Lower leg skin (tissue), 3 donors: ENCODE data around the gene TESK2.

ENCODE experiments used
- CTCF ChIP-seq, 3 donors: fragments of 450-650 bp; IDR thresholded peaks; one replicate each; pipeline ENCODE4 v1.5.1; 2016; ENCODE audit warnings: antibody characterized with exemption in 3 of 3, mild to moderate bottlenecking in 3 of 3, moderate library complexity in 2 of 3
- POLR2A ChIP-seq, 2 donors: fragments of 450-650 bp; IDR thresholded peaks; one replicate each; pipeline ENCODE4 v1.6.1; 2016 to 2017; ENCODE audit warnings: antibody characterized with exemption in 2 of 2, mild to moderate bottlenecking in 1 of 2, moderate library complexity in 1 of 2

- TF ChIP-seq CTCF (IDR thresholded peaks at IDR 0.05) (no peak), POLR2A (IDR thresholded peaks at IDR 0.05) (no peak)
Observed at GRCh38 chr1:45437323-45437722, 53.6 kb downstream of the TESK2 start.
